Neural crest cell (in vitro differentiated cells): Measurements from ENCODE around the gene MYO5B. TPM values are rescaled to one million over a fixed set of nuclear protein-coding genes. Genes with fewer than 3 reads are reported as not detected.
"Not testable (repeated sequence)": the region's sequence is repeated elsewhere in the genome, so short reads cannot be mapped to it uniquely, and the experiment has no call there.

Source experiments
- DNase-seq: peaks from one replicate; pipeline ENCODE4 v3.0.0; 2021; ENCODE audit warnings: low read depth, mixed read lengths, low spot score
- H3K27ac Mint-ChIP-seq: one replicate; pipeline ENCODE4 v1.8.0; 2021; ENCODE audit warnings: mild to moderate bottlenecking, mixed read lengths; ENCODE audit not compliant: unreplicated experiment
- H3K27me3 Mint-ChIP-seq: 2 replicates; pipeline ENCODE4 v1.8.0; 2021; ENCODE audit warnings: low read depth, mild to moderate bottlenecking, mixed read lengths
- H3K36me3 Mint-ChIP-seq: 2 replicates; pipeline ENCODE4 v1.8.0; 2021; ENCODE audit warnings: low read depth, mild to moderate bottlenecking, mixed read lengths
- H3K4me1 Mint-ChIP-seq: 2 replicates; pipeline ENCODE4 v1.8.0; 2021; ENCODE audit warnings: mixed read lengths
- H3K4me3 Mint-ChIP-seq: one replicate; pipeline ENCODE4 v1.8.0; 2021; ENCODE audit warnings: mild to moderate bottlenecking, mixed read lengths
- H3K9me3 Mint-ChIP-seq: 2 replicates; pipeline ENCODE4 v1.8.0; 2021; ENCODE audit warnings: mixed read lengths
- CTCF ChIP-seq: fragments of 200-600 bp; sonication (generic); conservative IDR thresholded peaks from 2 replicates; pipeline ENCODE4 v1.5.0; 2021; ENCODE audit warnings: antibody characterized with exemption, mild to moderate bottlenecking
- total RNA-seq: library from RNA; stranded (reverse); gene quantifications from 2 replicates; pipeline ENCODE4 v1.2.1, GENCODE V29; 2021

The MYO5B gene
- total RNA-seq, 1 donor from 2014 or later, result 0.40 TPM

- TF ChIP-seq CTCF, result no peak
- no peaks in the 10 kb centered on the region for H3K4me1 Mint-ChIP-seq
- no peak overlapping the region for H3K4me3 Mint-ChIP-seq
- no peak overlapping the region for H3K27ac Mint-ChIP-seq
- DNase-seq, result no peak
- H3K9me3 Mint-ChIP-seq, result peaks cover 6% of the 10 kb centered on the region
- H3K27me3 Mint-ChIP-seq, result peaks cover 14% of the 10 kb centered on the region
- no peaks in the 10 kb centered on the region for H3K36me3 Mint-ChIP-seq
These were observed 90.5 kb downstream of the MYO5B start for GRCh38 chr18:50104421-50104820.

- no peak overlapping the region for H3K4me3 Mint-ChIP-seq
- H3K36me3 Mint-ChIP-seq, result no peaks in the 10 kb centered on the region
- peaks cover 22% of the 10 kb centered on the region for H3K27me3 Mint-ChIP-seq
- H3K4me1 Mint-ChIP-seq, result no peaks in the 10 kb centered on the region
- no peak for TF ChIP-seq CTCF
- DNase-seq, result no peak
- no peak overlapping the region for H3K27ac Mint-ChIP-seq
- no peaks in the 10 kb centered on the region for H3K9me3 Mint-ChIP-seq
These were observed 95.1 kb downstream of the MYO5B start for GRCh38 chr18:50099725-50100407.

- Mint-ChIP-seq H3K9me3 (no peaks in the 10 kb centered on the region), H3K36me3 (no peaks in the 10 kb centered on the region), H3K4me1 (no peaks in the 10 kb centered on the region), H3K27ac (no peak overlapping the region), H3K4me3 (no peak overlapping the region), H3K27me3 (peaks cover 19% of the 10 kb centered on the region)
- no peak for DNase-seq
- TF ChIP-seq CTCF, result no peak
These were observed 97.2 kb downstream of the MYO5B start for GRCh38 chr18:50097702-50098101.

GRCh38 chr18:50096766-50097435, 98.0 kb downstream of the MYO5B start:
- TF ChIP-seq CTCF, result no peak
- Mint-ChIP-seq H3K27me3 (peaks cover 12% of the 10 kb centered on the region), H3K9me3 (no peaks in the 10 kb centered on the region), H3K27ac (no peak overlapping the region), H3K4me3 (no peak overlapping the region), H3K36me3 (no peaks in the 10 kb centered on the region), H3K4me1 (peaks cover 8% of the 10 kb centered on the region)
- no peak for DNase-seq

- peaks cover 18% of the 10 kb centered on the region for H3K4me1 Mint-ChIP-seq
- not testable (repeated sequence) for H3K4me3 Mint-ChIP-seq, H3K27ac Mint-ChIP-seq, H3K36me3 Mint-ChIP-seq, H3K9me3 Mint-ChIP-seq, DNase-seq
- H3K27me3 Mint-ChIP-seq, result peaks cover 14% of the 10 kb centered on the region
These were observed 100.2 kb downstream of the MYO5B start for GRCh38 chr18:50094786-50095185.

GRCh38 chr18:50094221-50094773, 100.7 kb downstream of the MYO5B start:
- Mint-ChIP-seq H3K36me3 (no peaks in the 10 kb centered on the region), H3K9me3 (no peaks in the 10 kb centered on the region), H3K4me1 (peaks cover 18% of the 10 kb centered on the region), H3K27ac (no peak overlapping the region), H3K4me3 (no peak overlapping the region), H3K27me3 (peaks cover 12% of the 10 kb centered on the region)
- no peak for TF ChIP-seq CTCF
- DNase-seq, result no peak
